Tibial nerve (tissue), 4 donors: ENCODE data around the gene MRPS5.

Source experiments
- CTCF ChIP-seq, 5 experiments: fragments of 200-600 bp in 3 of 5; fragments of 450-650 bp in 2 of 5; sonication (generic) in 3 of 5; IDR thresholded peaks; one replicate each; pipeline ENCODE4 v1.5.1; 2016 to 2019; ENCODE audit warnings: antibody characterized with exemption in 5 of 5, mild to moderate bottlenecking in 3 of 5, moderate library complexity in 2 of 5
- EP300 ChIP-seq, 2 donors: sonication (generic); formaldehyde crosslinking; IDR thresholded peaks; one replicate each; pipeline ENCODE4 v1.6.1; 2017; ENCODE audit warnings: antibody characterized with exemption in 2 of 2, mild to moderate bottlenecking in 1 of 2
- POLR2A ChIP-seq, 2 donors: fragments of 450-650 bp; IDR thresholded peaks; one replicate each; pipeline ENCODE4 v1.6.1; 2017; ENCODE audit warnings: antibody characterized with exemption in 2 of 2, mild to moderate bottlenecking in 2 of 2, moderate library complexity in 2 of 2

- TF ChIP-seq CTCF (IDR thresholded peaks at IDR 0.05) (no peak), EP300 (IDR thresholded peaks at IDR 0.05) (no peak), POLR2A (IDR thresholded peaks at IDR 0.05) (no peak)
Measured at GRCh38 chr2:95109260-95109659, 12.3 kb downstream of the MRPS5 start.
